Stomach (tissue), 9 donors: ENCODE results near the gene ANKRD34B. TPM values are rescaled to one million over a fixed set of nuclear protein-coding genes. Genes with fewer than 3 reads are reported as not detected.

Experiments
- DNase-seq, 2 donors: peaks; one replicate each; pipeline versions ENCODE4 v3.0.0 to v3.0.0-alpha.2; 2013 to 2019
- H3K27ac ChIP-seq, 5 donors: fragments of 200-600 bp in 4 of 5; sonication (generic) in 4 of 5; one replicate each; pipeline ENCODE4 v1.5.1; 2013 to 2019; ENCODE audit warnings: mild to moderate bottlenecking in 1 of 5, moderate library complexity in 1 of 5
- H3K27me3 ChIP-seq, 3 donors: fragments of 200-600 bp; sonication (generic); one replicate each; pipeline ENCODE4 v1.5.1; 2017 to 2019; ENCODE audit warnings: mixed run types in 1 of 3
- H3K36me3 ChIP-seq, 4 donors: fragments of 200-600 bp; sonication (generic); 1 replicate in 3 of 4; 2 replicates in 1 of 4; pipeline ENCODE4 v1.5.1; 2016 to 2019
- H3K4me1 ChIP-seq, 4 donors: fragments of 200-600 bp; sonication (generic); one replicate each; pipeline ENCODE4 v1.5.1; 2016 to 2019
- H3K4me3 ChIP-seq, 4 donors: fragments of 200-600 bp; sonication (generic) in 3 of 4; one replicate each; pipeline ENCODE4 v1.5.1; 2016 to 2019; ENCODE audit warnings: mild to moderate bottlenecking in 1 of 4
- H3K9me3 ChIP-seq, 4 donors: fragments of 200-600 bp; sonication (generic); one replicate each; pipeline ENCODE4 v1.5.1; 2016 to 2019
- EP300 ChIP-seq: sonication (generic); formaldehyde crosslinking; IDR thresholded peaks from one replicate; pipeline ENCODE4 v1.6.1; 2017; ENCODE audit warnings: antibody characterized with exemption
- POLR2A ChIP-seq, 4 donors: fragments of 450-650 bp; IDR thresholded peaks; one replicate each; pipeline ENCODE4 v1.6.1; 2016; ENCODE audit warnings: antibody characterized with exemption in 4 of 4, control low read depth in 2 of 4, mild to moderate bottlenecking in 1 of 4, moderate library complexity in 1 of 4
- POLR2AphosphoS5 ChIP-seq, 3 donors: sonication (generic); formaldehyde crosslinking; IDR thresholded peaks; one replicate each; pipeline ENCODE4 v1.6.1; 2016; ENCODE audit warnings: antibody characterized with exemption in 3 of 3
- WGBS, 5 donors: extraction: QIAGEN DNeasy Blood & Tissue Kit in 3 of 5; methylation state at CpG; one replicate each; pipeline versions ENCODE4 v1.1.5 to v1.1.7; 2013 to 2018; 5-methylcytosine and 5-hydroxymethylcytosine counted together
- intact Hi-C: fragments of 100-400 bp; cut with DNase I; formaldehyde crosslinking; loops from one replicate; pipeline ENCODE4 v1.15.1; 2023; ENCODE audit warnings: low total_unique reads
- polyA plus RNA-seq, 3 donors: library from polyadenylated mRNA; stranded (reverse); fragments of 200-250 nt; gene quantifications; one replicate each; pipeline ENCODE4 v1.2.3, GENCODE V29; 2013
- total RNA-seq, 5 donors: library from RNA; depleted of rRNA; stranded (reverse); fragments of >200 nt; gene quantifications; one replicate each; pipeline versions ENCODE4 v1.1.0 to v1.2.3, GENCODE V29; 2014 to 2016
- TF ChIP-seq, protein P1 (sequence below), 7 experiments: fragments of 450-650 bp in 4 of 7; fragments of 200-600 bp in 3 of 7; sonication (generic) in 3 of 7; IDR thresholded peaks; one replicate each; pipeline ENCODE4 v1.5.1; 2016 to 2019; ENCODE audit warnings: antibody characterized with exemption in 7 of 7, control low read depth in 2 of 7, mild to moderate bottlenecking in 1 of 7
- donor health status: healthy with polysubstance abuse.
- donor health status: Bipolar disorder and iron deficiency.
- donor health status: healthy.

The ANKRD34B gene
- total and polyA plus RNA-seq, 8 donors = not detected

DNA sequence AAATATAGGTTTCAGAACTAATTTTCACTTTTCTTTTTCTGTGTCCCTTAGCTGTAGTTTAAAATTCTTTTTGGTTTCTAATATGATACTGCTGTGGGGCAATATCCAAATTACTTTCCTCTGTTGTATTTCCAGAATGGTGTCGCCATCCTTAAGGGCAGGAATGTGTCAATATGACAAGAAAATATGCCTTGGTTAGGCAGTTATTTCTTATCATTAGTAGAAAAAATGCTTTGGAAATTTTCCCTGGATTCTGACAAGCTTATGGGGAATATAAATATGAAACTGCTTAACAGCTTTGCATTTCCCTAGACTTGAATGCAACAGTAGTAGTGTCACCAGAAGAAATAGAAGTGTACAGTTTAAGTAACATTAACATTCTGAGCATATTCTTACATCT lies 29.4 kb downstream of the ANKRD34B start:
- Histone ChIP-seq H3K4me1 (no peaks in the 10 kb centered on the region), H3K4me3 (no peak overlapping the region), H3K27me3 (no peaks in the 10 kb centered on the region), H3K27ac (no peak overlapping the region), H3K9me3 (peaks cover 0 to 6% (median 0%) of the 10 kb centered on the region in 4 donors), H3K36me3 (no peaks in the 10 kb centered on the region)
- 87 to 97% (median 93%) methylated on average over 1 of the region's 1 CpG for WGBS, 5 donors
- intact Hi-C loops = no loop called here
- TF ChIP-seq POLR2A (IDR thresholded peaks at IDR 0.05) = no peak
- TF ChIP-seq, protein P1, sequence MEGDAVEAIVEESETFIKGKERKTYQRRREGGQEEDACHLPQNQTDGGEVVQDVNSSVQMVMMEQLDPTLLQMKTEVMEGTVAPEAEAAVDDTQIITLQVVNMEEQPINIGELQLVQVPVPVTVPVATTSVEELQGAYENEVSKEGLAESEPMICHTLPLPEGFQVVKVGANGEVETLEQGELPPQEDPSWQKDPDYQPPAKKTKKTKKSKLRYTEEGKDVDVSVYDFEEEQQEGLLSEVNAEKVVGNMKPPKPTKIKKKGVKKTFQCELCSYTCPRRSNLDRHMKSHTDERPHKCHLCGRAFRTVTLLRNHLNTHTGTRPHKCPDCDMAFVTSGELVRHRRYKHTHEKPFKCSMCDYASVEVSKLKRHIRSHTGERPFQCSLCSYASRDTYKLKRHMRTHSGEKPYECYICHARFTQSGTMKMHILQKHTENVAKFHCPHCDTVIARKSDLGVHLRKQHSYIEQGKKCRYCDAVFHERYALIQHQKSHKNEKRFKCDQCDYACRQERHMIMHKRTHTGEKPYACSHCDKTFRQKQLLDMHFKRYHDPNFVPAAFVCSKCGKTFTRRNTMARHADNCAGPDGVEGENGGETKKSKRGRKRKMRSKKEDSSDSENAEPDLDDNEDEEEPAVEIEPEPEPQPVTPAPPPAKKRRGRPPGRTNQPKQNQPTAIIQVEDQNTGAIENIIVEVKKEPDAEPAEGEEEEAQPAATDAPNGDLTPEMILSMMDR (IDR thresholded peaks at IDR 0.05) = no peak
- DNase-seq = no peak

DNA sequence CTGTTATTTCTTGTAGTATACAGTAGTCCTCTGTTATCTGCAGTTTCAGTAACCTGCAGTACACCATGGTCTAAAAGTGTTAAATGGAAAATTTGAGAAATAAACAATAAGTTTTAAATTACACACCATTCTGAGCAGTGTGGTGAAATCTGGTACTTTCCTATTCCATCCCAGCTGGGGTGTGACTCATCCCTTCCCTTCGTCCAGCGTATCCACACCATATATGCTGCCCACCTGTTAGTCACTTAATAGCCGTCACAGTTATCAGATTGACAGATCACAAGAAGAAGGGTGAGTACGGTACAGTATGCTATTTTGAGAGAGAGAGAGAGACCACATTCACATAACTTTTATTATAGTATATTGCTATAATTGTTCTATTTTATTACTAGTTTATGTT lies 53.3 kb downstream of the ANKRD34B start:
- Histone ChIP-seq H3K27ac (no peak overlapping the region), H3K4me3 (no peak overlapping the region), H3K36me3 (peaks cover 0 to 11% (median 4%) of the 10 kb centered on the region in 4 donors), H3K9me3 (no peaks in the 10 kb centered on the region), H3K27me3 (no peaks in the 10 kb centered on the region), H3K4me1 (no peaks in the 10 kb centered on the region)
- WGBS, 5 donors = 68 to 82% (median 73%) methylated on average over 4 of the region's 4 CpGs
- TF ChIP-seq EP300 = no peak
- no peak for TF ChIP-seq POLR2A (IDR thresholded peaks at IDR 0.05)
- TF ChIP-seq, protein P1 (IDR thresholded peaks at IDR 0.05) = no peak
- TF ChIP-seq POLR2AphosphoS5 (IDR thresholded peaks at IDR 0.05) = no peak
- no peak for DNase-seq
- intact Hi-C loops = no loop called here

DNA sequence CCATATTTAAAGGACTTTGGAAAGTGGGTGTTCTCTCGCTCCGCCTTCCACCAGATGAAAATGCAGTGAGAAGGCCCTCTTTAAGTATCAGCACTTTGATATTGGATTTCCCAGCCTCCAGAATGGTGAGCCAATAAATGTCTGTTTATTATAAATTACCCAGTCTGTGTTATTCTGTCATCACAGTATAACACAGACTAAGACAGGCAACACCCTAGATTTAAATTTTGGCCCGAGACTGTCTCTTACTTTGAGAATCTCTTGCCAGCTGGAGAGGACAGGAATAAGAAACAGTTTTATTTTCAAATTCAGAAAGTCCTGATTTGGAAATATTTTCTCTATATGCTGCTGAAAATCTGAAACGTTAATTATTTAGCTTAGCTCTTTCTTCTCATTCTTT lies 60.7 kb downstream of the ANKRD34B start:
- intact Hi-C loops = no loop called here
- H3K36me3 ChIP-seq = peaks cover 0 to 14% (median 0%) of the 10 kb centered on the region in 4 donors
- DNase-seq = no peak
- no peaks in the 10 kb centered on the region for H3K9me3 ChIP-seq
- no peak overlapping the region for H3K4me3 ChIP-seq
- no peaks in the 10 kb centered on the region for H3K27me3 ChIP-seq
- no peak for TF ChIP-seq POLR2A (IDR thresholded peaks at IDR 0.05)
- TF ChIP-seq, protein P1 (IDR thresholded peaks at IDR 0.05) = no peak
- TF ChIP-seq POLR2AphosphoS5 (IDR thresholded peaks at IDR 0.05) = no peak
- TF ChIP-seq EP300 = no peak
- H3K4me1 ChIP-seq = no peaks in the 10 kb centered on the region
- H3K27ac ChIP-seq = no peak overlapping the region
- 85 to 92% (median 88%) methylated on average over 4 of the region's 4 CpGs for WGBS, 5 donors

DNA sequence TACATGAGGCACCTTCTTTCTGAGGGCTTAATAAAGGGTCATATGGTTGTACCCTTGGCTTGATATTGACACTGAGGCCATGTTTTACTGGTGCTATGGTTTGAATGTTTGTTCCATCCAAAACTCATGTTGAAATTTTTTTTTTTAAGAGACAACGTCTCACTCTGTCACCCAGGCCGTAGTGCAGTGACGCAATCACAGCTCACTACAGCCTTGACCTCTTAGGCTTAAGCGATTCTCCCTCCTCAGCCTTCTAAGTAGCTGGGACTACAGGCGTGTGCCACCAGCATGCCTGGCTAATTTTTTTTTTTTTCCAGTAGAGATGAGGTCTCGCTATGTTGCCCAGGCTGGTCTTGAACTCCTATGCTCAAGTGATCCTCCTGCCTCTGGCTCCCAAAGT lies 61.2 kb downstream of the ANKRD34B start:
- TF ChIP-seq POLR2A (IDR thresholded peaks at IDR 0.05) (no peak), EP300 (no peak), POLR2AphosphoS5 (IDR thresholded peaks at IDR 0.05) (no peak)
- H3K4me3 ChIP-seq = no peak overlapping the region
- no peak overlapping the region for H3K27ac ChIP-seq
- 92 to 98% (median 94%) methylated on average over 6 of the region's 6 CpGs for WGBS, 5 donors
- intact Hi-C loops = no loop called here
- no peaks in the 10 kb centered on the region for H3K27me3 ChIP-seq
- DNase-seq = no peak
- no peaks in the 10 kb centered on the region for H3K9me3 ChIP-seq
- H3K4me1 ChIP-seq = no peaks in the 10 kb centered on the region
- H3K36me3 ChIP-seq = peaks cover 0 to 8% (median 0%) of the 10 kb centered on the region in 4 donors

DNA sequence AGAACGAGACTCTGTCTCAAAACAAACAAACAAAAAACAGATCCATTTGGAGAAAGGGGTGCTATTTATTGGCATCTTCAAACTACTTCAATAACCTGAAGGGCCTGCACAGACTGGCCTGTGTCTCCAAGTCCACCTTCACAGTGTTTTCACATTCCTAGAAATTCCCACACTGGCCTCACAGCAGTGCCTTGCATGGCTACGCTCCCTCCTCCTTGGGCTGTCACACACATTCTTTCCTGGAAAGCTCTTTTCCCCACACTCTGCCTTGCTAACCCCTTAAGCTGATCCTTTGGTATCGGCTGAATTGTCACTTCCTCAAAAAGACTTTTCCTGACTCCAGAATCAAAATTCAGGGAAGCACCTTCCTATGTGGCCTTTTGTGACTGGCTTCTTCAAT lies 62.4 kb downstream of the ANKRD34B start:
- DNase-seq = no peak
- no peak overlapping the region for H3K27ac ChIP-seq
- TF ChIP-seq, protein P1 (IDR thresholded peaks at IDR 0.05) = no peak
- TF ChIP-seq EP300 (no peak), POLR2A (IDR thresholded peaks at IDR 0.05) (no peak), POLR2AphosphoS5 (IDR thresholded peaks at IDR 0.05) (no peak)
- H3K27me3 ChIP-seq = no peaks in the 10 kb centered on the region
- peaks cover 0 to 7% (median 0%) of the 10 kb centered on the region in 4 donors for H3K36me3 ChIP-seq
- intact Hi-C loops = no loop called here
- no peaks in the 10 kb centered on the region for H3K9me3 ChIP-seq
- 93 to 97% (median 93%) methylated on average over 3 of the region's 3 CpGs for WGBS, 5 donors
- no peak overlapping the region for H3K4me3 ChIP-seq
- no peaks in the 10 kb centered on the region for H3K4me1 ChIP-seq
